ENCODE data around the gene PFKL. TPM values are rescaled to one million over a fixed set of nuclear protein-coding genes. Genes with fewer than 3 reads are reported as not detected.

The PFKL gene
- total RNA-seq, 4 donors from 2014 or later: 185 to 288 (median 249) TPM

DNA sequence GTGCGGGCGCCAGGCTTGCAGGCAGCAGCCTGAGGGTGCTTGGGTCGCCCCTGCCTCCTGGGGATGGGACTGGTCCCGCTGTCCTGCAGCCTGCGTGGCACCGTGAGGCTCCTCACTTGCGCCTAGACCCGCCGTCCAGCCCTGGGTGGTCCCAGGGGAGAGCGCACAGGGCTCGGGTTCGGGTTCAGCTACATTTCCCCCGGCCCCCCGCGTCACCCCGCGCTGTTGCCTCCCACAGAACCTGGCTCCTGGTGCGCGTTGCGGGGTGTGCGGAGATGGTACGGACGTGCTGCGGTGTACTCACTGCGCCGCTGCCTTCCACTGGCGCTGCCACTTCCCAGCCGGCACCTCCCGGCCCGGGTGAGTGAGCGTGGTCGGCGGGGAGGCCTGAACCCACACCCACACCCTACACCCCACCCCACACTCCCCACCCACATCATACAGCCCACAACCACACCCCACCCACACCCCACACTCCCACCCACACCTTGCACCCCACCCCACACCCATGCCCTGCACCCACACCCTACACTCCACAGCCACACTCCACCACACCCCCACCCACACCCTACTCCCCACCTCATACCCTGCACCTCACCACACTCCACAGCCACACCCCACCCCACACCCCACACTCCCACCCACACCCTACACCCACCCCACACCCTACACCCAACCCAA lies 6.2 kb upstream of the PFKL start:
- in situ Hi-C loops (cut with MboI; ENCODE audit: low pct_ligation_motif_present in 1 of 4, low pct_unique_long_range_greater_than_20kb in 1 of 4, low sequenced_read_pairs in 3 of 4): no loop called here
- no peaks in the 10 kb centered on the region for H3K27me3 ChIP-seq
- no peak for DNase-seq

DNA sequence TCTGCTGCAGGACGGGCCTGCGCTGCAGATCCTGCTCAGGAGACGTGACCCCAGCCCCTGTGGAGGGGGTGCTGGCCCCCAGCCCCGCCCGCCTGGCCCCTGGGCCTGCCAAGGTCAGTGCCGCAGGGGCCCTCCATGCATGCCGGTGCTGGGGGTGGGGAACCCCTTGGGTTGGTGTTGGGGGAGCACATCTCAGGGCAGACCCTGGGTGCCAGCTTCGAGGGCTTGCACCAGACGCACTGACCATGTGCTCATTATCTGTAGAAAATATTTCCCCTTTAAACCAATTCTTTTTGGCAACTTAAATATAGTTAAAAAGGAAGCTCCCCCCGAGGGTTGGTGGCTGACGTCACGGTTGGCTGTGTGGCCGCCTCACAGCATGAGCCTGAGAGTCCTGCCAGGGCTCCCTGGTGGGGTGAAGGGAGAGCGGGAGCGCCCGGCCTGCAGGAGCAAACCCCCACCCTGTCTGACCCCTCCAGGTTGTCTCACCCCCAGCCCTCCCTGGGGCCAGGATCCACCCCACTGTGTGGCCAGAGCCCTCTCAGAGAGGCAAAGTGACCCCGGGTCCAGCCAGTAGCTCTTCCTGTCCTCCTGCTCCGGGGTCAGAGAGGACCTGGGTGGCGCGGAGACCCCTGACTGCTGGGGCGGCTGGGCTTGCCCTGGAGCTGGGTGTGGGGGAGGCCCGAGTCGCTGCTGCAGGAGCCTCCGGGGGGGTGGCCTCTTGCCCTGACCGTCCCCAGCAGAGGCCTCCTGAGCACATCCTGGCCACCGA lies 5.3 kb upstream of the PFKL start:
- 64% methylated on average over 14 of the region's 26 CpGs; no CpG with 5 or more reads in 1 of the 2 donors for WGBS, 2 donors (ENCODE audit: low coverage in 1 of 2)
- no peak for TF ChIP-seq POLR2A (IDR thresholded peaks at IDR 0.05)
- no peak for TF ChIP-seq POLR2AphosphoS5 (IDR thresholded peaks at IDR 0.05)
- TF ChIP-seq EP300 (IDR thresholded peaks at IDR 0.05; ENCODE audit: low read depth): no peak
- in situ Hi-C loops (cut with MboI; ENCODE audit: low pct_ligation_motif_present in 1 of 4, low pct_unique_long_range_greater_than_20kb in 1 of 4, low sequenced_read_pairs in 3 of 4): no loop called here
- H3K27ac ChIP-seq: no peak overlapping the region
- H3K4me1 ChIP-seq: peaks cover 5 to 29% (median 18%) of the 10 kb centered on the region in 4 donors
- H3K9me3 ChIP-seq: no peaks in the 10 kb centered on the region
- peak; percentile 51 for DNase-seq
- no peak overlapping the region for H3K4me3 ChIP-seq
- no peaks in the 10 kb centered on the region for H3K36me3 ChIP-seq
- no peaks in the 10 kb centered on the region for H3K27me3 ChIP-seq
- intact Hi-C loops (cut with DNase I; ENCODE audit: low total_unique reads): no loop called here

More for the DNA sequence above, 6.2 kb upstream of the PFKL start:
- H3K9me3 ChIP-seq: no peaks in the 10 kb centered on the region
- 79 to 93% methylated on average over 3 to 33 of the region's 33 CpGs for WGBS, 2 donors (ENCODE audit: low coverage in 1 of 2)
- no peaks in the 10 kb centered on the region for H3K36me3 ChIP-seq
- no peak overlapping the region for H3K27ac ChIP-seq
- H3K4me1 ChIP-seq: peaks cover 0 to 21% (median 13%) of the 10 kb centered on the region in 4 donors
- TF ChIP-seq EP300 (IDR thresholded peaks at IDR 0.05; ENCODE audit: low read depth) (no peak), POLR2AphosphoS5 (IDR thresholded peaks at IDR 0.05) (no peak), POLR2A (IDR thresholded peaks at IDR 0.05) (no peak)
- TF ChIP-seq, protein P1, sequence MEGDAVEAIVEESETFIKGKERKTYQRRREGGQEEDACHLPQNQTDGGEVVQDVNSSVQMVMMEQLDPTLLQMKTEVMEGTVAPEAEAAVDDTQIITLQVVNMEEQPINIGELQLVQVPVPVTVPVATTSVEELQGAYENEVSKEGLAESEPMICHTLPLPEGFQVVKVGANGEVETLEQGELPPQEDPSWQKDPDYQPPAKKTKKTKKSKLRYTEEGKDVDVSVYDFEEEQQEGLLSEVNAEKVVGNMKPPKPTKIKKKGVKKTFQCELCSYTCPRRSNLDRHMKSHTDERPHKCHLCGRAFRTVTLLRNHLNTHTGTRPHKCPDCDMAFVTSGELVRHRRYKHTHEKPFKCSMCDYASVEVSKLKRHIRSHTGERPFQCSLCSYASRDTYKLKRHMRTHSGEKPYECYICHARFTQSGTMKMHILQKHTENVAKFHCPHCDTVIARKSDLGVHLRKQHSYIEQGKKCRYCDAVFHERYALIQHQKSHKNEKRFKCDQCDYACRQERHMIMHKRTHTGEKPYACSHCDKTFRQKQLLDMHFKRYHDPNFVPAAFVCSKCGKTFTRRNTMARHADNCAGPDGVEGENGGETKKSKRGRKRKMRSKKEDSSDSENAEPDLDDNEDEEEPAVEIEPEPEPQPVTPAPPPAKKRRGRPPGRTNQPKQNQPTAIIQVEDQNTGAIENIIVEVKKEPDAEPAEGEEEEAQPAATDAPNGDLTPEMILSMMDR (IDR thresholded peaks at IDR 0.05): no peak
- no peak overlapping the region for H3K4me3 ChIP-seq
- intact Hi-C loops (cut with DNase I; ENCODE audit: low total_unique reads): no loop called here

DNA sequence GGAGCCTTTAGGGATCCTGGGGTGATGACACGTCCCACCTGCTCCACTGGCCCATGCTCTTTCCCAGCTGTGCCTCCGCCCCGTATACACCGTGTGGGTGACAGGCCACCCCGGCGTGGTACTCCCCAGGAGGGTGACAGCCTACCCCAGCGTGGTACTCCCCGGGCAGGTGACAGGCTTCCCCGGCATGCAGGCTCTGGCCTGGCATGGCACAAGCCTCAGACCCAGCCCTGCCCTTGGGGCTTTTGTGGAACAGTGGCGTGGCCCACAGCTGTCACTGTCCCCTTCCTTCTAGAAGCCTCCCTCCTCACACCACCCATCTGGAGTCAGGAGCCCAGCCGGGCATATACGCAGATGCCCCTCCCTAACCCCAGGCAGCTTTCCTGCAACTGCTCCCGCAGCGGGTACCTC lies 4.7 kb upstream of the PFKL start:
- TF ChIP-seq POLR2A (IDR thresholded peaks at IDR 0.05) (no peak), EP300 (IDR thresholded peaks at IDR 0.05; ENCODE audit: low read depth) (no peak), POLR2AphosphoS5 (IDR thresholded peaks at IDR 0.05) (no peak)
- TF ChIP-seq, protein P1 (IDR thresholded peaks at IDR 0.05): no peak
- peaks cover 5 to 29% (median 19%) of the 10 kb centered on the region in 4 donors for H3K4me1 ChIP-seq
- H3K27me3 ChIP-seq: no peaks in the 10 kb centered on the region
- in situ Hi-C loops (cut with MboI; ENCODE audit: low pct_ligation_motif_present in 1 of 4, low pct_unique_long_range_greater_than_20kb in 1 of 4, low sequenced_read_pairs in 3 of 4) (no loop called here), intact Hi-C loops (cut with DNase I; ENCODE audit: low total_unique reads) (no loop called here)
- WGBS, 2 donors (ENCODE audit: low coverage in 1 of 2): 60% methylated on average over 14 of the region's 14 CpGs; no CpG with 5 or more reads in 1 of the 2 donors
- no peaks in the 10 kb centered on the region for H3K36me3 ChIP-seq
- H3K9me3 ChIP-seq: no peaks in the 10 kb centered on the region
- no peak overlapping the region for H3K4me3 ChIP-seq
- H3K27ac ChIP-seq: no peak overlapping the region
- DNase-seq: no peak

DNA sequence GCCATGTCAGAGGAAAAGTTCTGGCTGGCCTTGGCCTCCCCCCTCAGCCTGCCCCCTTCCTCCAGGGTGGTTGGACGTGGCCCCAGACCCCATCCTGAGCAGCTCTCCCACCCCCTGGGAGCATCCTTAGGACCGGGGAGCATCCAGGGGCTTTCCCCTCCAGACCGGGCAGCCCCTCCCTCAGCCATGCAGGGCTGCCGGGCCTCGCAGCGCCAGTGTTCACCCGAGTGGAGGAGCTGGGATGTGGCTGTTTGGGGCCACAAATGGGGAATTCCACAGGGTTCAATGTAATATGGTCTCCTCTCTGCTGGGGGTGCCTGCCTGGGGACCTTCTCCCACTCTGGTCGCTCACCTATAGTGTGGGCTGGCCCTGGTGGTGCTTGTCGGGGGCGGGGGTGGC lies 4.2 kb upstream of the PFKL start:
- peaks cover 5 to 30% (median 20%) of the 10 kb centered on the region in 4 donors for H3K4me1 ChIP-seq
- H3K4me3 ChIP-seq: no peak overlapping the region
- WGBS, 2 donors (ENCODE audit: low coverage in 1 of 2): 74% methylated on average over 10 of the region's 10 CpGs; no CpG with 5 or more reads in 1 of the 2 donors
- intact Hi-C loops (cut with DNase I; ENCODE audit: low total_unique reads): no loop called here
- no peak overlapping the region for H3K27ac ChIP-seq
- DNase-seq: no peak
- TF ChIP-seq EP300 (IDR thresholded peaks at IDR 0.05; ENCODE audit: low read depth): no peak
- TF ChIP-seq POLR2A (IDR thresholded peaks at IDR 0.05): no peak
- TF ChIP-seq, protein P1 (IDR thresholded peaks at IDR 0.05): no peak
- no peak for TF ChIP-seq POLR2AphosphoS5 (IDR thresholded peaks at IDR 0.05)
- no peaks in the 10 kb centered on the region for H3K36me3 ChIP-seq
- in situ Hi-C loops (cut with MboI; ENCODE audit: low pct_ligation_motif_present in 1 of 4, low pct_unique_long_range_greater_than_20kb in 1 of 4, low sequenced_read_pairs in 3 of 4): no loop called here
- H3K9me3 ChIP-seq: no peaks in the 10 kb centered on the region
- H3K27me3 ChIP-seq: no peaks in the 10 kb centered on the region
